Ovary (tissue), 9 donors: ENCODE data around the gene JAG1. TPM values are rescaled to one million over a fixed set of nuclear protein-coding genes. Genes with fewer than 3 reads are reported as not detected.

Experiments
- DNase-seq, 5 donors: peaks; one replicate each; pipeline ENCODE4 v3.0.0-alpha.2; 2019 to 2020
- H3K27ac ChIP-seq, 2 donors: fragments of 200-600 bp; one replicate each; pipeline versions ENCODE4 v1.5.1 to v1.8.0; 2019 to 2022
- H3K27me3 ChIP-seq: fragments of 200-600 bp; one replicate; pipeline ENCODE4 v1.8.0; 2022
- H3K36me3 ChIP-seq: fragments of 200-600 bp; sonication (generic); one replicate; pipeline ENCODE4 v1.5.1; 2019
- H3K4me1 ChIP-seq: one replicate; pipeline ENCODE4 v1.8.1; 2013; ENCODE audit warnings: mild to moderate bottlenecking, moderate library complexity; ENCODE audit not compliant: insufficient read depth
- H3K4me3 ChIP-seq: fragments of 200-600 bp; sonication (generic); one replicate; pipeline ENCODE4 v1.5.1; 2017
- H3K9me3 ChIP-seq, 2 donors: fragments of 200-600 bp in 1 of 2; sonication (generic) in 1 of 2; one replicate each; pipeline versions ENCODE4 v1.5.1 to v1.8.1; 2013 to 2019; ENCODE audit warnings: mild to moderate bottlenecking in 1 of 2, moderate library complexity in 1 of 2
- CTCF ChIP-seq, 3 donors: fragments of 450-650 bp in 2 of 3; fragments of 200-600 bp in 1 of 3; IDR thresholded peaks; one replicate each; pipeline versions ENCODE4 v1.5.1 to v1.8.0; 2016 to 2022; ENCODE audit warnings: antibody characterized with exemption in 3 of 3, mild to moderate bottlenecking in 1 of 3
- EP300 ChIP-seq: sonication (generic); formaldehyde crosslinking; IDR thresholded peaks from one replicate; pipeline ENCODE4 v1.6.1; 2017; ENCODE audit warnings: antibody characterized with exemption
- POLR2A ChIP-seq: fragments of 450-650 bp; IDR thresholded peaks from one replicate; pipeline ENCODE4 v1.6.1; 2017; ENCODE audit warnings: antibody characterized with exemption, mild to moderate bottlenecking, moderate library complexity
- WGBS, 3 donors: extraction: QIAGEN DNeasy Blood & Tissue Kit in 1 of 3; methylation state at CpG; one replicate each; pipeline versions ENCODE4 v1.1.5 to v1.1.7; 2013 to 2017; 5-methylcytosine and 5-hydroxymethylcytosine counted together
- intact Hi-C, 4 donors: fragments of 100-400 bp; cut with DNase I; formaldehyde crosslinking; loops; one replicate each; pipeline versions ENCODE4 v1.11.0 to v1.15.1; 2022 to 2023
- polyA plus RNA-seq, 2 donors: library from polyadenylated mRNA; stranded (reverse); fragments of 200-250 nt in 1 of 2; fragments of 350-450 nt in 1 of 2; fragmentation: Illumina TruSeq in 1 of 2; extraction: RNeasy Lipid Tissue Mini Kit (QIAGEN cat#74804) in 1 of 2; gene quantifications; one replicate each; pipeline ENCODE4 v1.2.3, GENCODE V29; 2013 to 2014
- total RNA-seq, 7 donors: library from RNA; depleted of rRNA in 2 of 7; stranded (reverse); fragments of >200 nt in 2 of 7; fragmentation: NEBNext Ultra II Directional in 3 of 7; extraction: Animal tissue kit (Norgen Biotek cat#: 25700) in 3 of 7; gene quantifications; one replicate each; pipeline versions ENCODE4 v1.1.0 to v1.2.4, GENCODE V29; 2016 to 2023
- donor health status: DM: no; HTN: no; CAD: no; lungs with moderate emphysema.
- donor health status: DM: no; HTN: no; CAD: no.
- donor health status: Bipolar disorder and iron deficiency.
- donor health status: DM: yes; HTN: yes; CAD: no.
- donor health status: DM: no; HTN: no; CAD: no.
- donor health status: DM: yes; HTN: yes; CAD: no.

Gene JAG1
- total and polyA plus RNA-seq, 9 donors: 27.1 to 69.7 (median 41.0) TPM

- DNase-seq: no peak
- Histone ChIP-seq H3K27ac (no peak overlapping the region), H3K27me3 (no peaks in the 10 kb centered on the region), H3K9me3 (no peaks in the 10 kb centered on the region), H3K4me1 (peaks cover 13% of the 10 kb centered on the region), H3K36me3 (no peaks in the 10 kb centered on the region), H3K4me3 (no peak overlapping the region)
- WGBS, 3 donors: 66 to 78% (median 75%) methylated on average over 18 of the region's 18 CpGs
- no peak for TF ChIP-seq CTCF (IDR thresholded peaks at IDR 0.05)
- no peak for TF ChIP-seq POLR2A
- no peak for TF ChIP-seq EP300
- intact Hi-C loops: loop anchor here in 2 of 4 donors (5.0 to 10.0 kb wide), 2 partner anchors 73 to 165 kb away; no protein-coding TSS in a partner anchor
These were observed 33.9 kb downstream of the JAG1 start for GRCh38 chr20:10639737-10640556.

DNA sequence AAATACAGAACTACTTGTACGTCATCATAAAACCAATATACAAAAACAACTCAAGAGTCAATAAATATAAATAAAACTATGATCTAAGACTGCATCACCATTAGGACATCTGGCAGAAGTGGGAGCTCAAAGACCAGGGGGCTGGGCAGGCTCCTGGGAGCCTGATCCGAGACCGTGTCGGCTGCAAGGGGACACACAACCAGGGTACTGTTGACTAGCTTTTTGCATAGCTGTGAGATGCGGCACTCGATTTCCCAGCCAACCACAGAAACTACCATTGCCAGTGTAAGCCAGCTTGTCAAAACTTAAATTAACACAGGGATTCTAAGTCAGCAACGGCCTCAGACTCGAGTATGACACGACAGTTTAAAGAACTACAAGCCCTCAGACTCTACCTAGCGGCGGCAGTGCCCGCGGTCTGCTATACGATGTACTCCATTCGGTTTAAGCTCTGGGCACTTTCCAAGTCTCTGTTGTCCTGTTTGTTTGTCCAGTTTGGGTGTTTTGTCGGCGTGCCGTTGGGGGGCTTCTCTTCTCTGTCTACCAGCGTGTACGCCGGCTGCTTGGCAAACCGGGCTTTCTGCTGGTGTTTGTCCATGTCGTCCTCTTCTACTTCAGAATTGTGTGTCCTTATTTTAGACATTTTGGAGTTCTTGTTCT lies 34.6 kb downstream of the JAG1 start:
- intact Hi-C loops: loop anchor here in 1 of 4 donors (5.0 kb wide), 1 partner anchor 72 kb away; no protein-coding TSS in a partner anchor
- peaks cover 18% of the 10 kb centered on the region for H3K4me1 ChIP-seq
- WGBS, 3 donors: 85 to 91% (median 90%) methylated on average over 23 of the region's 23 CpGs
- DNase-seq: no peak
- H3K4me3 ChIP-seq: no peak overlapping the region
- H3K27ac ChIP-seq: no peak overlapping the region
- H3K9me3 ChIP-seq: no peaks in the 10 kb centered on the region
- no peaks in the 10 kb centered on the region for H3K27me3 ChIP-seq
- no peaks in the 10 kb centered on the region for H3K36me3 ChIP-seq
- TF ChIP-seq CTCF (IDR thresholded peaks at IDR 0.05) (no peak), EP300 (no peak), POLR2A (no peak)

- H3K36me3 ChIP-seq: no peaks in the 10 kb centered on the region
- intact Hi-C loops: loop anchor here in 1 of 4 donors (5.0 kb wide), 1 partner anchor 70 kb away; no protein-coding TSS in a partner anchor
- H3K4me3 ChIP-seq: no peak overlapping the region
- no peaks in the 10 kb centered on the region for H3K9me3 ChIP-seq
- H3K27me3 ChIP-seq: no peaks in the 10 kb centered on the region
- H3K27ac ChIP-seq: no peak overlapping the region
- H3K4me1 ChIP-seq: peaks cover 19% of the 10 kb centered on the region
- TF ChIP-seq CTCF (IDR thresholded peaks at IDR 0.05) (no peak), EP300 (no peak), POLR2A (no peak)
- whole genome bisulfite sequencing, 3 donors: 57 to 80% (median 77%) methylated on average over 6 of the region's 6 CpGs
- no peak for DNase-seq
These were observed 36.2 kb downstream of the JAG1 start for GRCh38 chr20:10637563-10637962.

DNA sequence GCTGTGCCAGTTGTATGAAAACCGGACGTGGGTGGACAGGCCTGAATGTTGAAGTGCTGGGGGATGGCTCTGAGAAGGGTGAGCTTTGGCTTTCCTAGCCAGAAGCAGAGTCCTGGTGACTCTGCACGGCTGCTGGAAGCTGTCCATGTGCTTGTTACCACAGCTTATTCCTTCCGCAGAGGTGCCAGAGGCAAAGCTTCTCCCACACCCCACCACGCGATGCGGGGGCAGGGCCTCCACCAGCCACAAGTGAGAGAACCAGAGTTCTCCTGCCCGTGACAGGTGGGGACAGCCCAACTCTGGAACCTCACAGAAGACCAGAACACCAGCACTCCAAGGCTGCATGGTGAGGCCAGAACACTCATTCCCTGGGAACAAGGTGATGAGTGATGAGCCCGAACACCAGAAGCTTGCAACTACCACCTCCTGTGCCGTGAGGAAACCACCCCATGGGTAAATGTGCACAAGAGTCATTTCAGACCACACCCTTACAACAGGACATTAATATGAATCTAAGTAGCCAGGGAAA lies 36.7 kb downstream of the JAG1 start:
- Histone ChIP-seq H3K9me3 (no peaks in the 10 kb centered on the region), H3K36me3 (no peaks in the 10 kb centered on the region), H3K4me1 (peaks cover 19% of the 10 kb centered on the region), H3K27ac (peak overlapping the region in 1 of 2 donors; percentile 25), H3K27me3 (no peaks in the 10 kb centered on the region), H3K4me3 (no peak overlapping the region)
- DNase-seq: peak in 4 of 5 donors; percentile 42 to 63 (median 50)
- TF ChIP-seq CTCF (IDR thresholded peaks at IDR 0.05) (no peak), POLR2A (no peak), EP300 (no peak)
- 32 to 49% (median 45%) methylated on average over 10 of the region's 10 CpGs for WGBS, 3 donors
- intact Hi-C loops: loop anchor here in 1 of 4 donors (5.0 kb wide), 1 partner anchor 70 kb away; no protein-coding TSS in a partner anchor
